NCI-H1105 treated with DMSO at 0.1 percent for 48 hours (cell line): ENCODE results near the gene BEND7.
"Not testable (repeated sequence)": the region's sequence is repeated elsewhere in the genome, so short reads cannot be mapped to it uniquely, and the experiment has no call there.

Experiments used
- DNase-seq: peaks from one replicate; lab custom pipeline; 2025; lab: John Stamatoyannopoulos, UW

BEND7 gene, protein sequence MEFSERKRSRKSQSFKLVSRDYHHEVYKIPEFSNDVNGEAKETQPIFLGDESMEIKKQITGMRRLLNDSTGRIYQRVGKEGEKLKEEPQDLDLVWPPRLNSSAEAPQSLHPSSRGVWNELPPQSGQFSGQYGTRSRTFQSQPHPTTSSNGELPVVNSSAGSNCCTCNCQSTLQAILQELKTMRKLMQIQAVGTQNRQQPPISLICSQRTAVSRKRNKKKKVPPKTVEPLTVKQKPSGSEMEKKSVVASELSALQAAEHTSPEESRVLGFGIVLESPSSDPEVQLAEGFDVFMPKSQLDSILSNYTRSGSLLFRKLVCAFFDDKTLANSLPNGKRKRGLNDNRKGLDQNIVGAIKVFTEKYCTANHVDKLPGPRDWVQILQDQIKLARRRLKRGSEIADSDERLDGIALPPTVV

DNA sequence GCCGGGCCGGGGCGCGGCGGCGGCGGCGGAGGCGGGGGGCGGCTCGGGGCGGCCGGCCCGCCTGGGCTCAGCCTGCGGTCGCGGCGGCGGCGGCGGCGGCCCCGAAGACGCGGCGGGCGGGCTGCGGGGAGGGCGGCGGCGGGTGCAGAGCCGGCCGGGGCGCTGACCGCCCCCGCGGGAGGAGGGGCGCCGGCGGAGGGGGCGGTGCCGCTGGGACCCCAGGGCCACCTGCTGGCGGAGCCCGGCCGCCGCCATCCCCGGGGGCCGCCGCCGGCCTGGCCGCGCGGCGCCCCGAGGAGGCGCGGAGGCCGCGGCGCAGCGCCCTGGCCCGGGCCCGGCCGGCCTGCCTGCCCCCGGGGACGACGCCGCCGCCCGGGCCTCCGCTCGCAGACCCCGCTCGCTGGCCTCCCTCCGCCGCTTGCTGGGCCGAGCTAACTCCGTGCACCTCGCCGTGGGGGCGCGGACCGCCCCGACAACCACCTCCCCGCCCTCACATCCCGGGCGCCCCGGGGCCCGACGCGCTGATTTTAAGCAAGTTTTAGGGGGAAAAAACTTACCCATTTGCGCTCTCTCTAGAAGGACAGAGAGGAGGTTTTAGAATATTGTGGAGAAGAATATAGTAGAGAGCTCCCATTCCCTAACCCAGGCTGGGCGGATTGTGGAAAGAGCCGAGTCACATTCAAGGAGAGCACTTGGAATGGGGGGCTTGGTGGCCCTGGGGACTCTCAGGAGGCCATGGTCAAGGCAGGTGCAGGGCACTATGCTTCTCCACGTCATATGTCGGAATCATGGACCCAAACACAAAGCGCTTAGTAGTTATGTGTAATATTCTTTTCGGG, at the start of gene BEND7:
Gene BEND7 (minus strand): TSS at position 140 of the 839 bp plus-strand sequence. CDS start 481 bp downstream, outside the sequence.
- DNase-seq = peak; percentile 13

DNA sequence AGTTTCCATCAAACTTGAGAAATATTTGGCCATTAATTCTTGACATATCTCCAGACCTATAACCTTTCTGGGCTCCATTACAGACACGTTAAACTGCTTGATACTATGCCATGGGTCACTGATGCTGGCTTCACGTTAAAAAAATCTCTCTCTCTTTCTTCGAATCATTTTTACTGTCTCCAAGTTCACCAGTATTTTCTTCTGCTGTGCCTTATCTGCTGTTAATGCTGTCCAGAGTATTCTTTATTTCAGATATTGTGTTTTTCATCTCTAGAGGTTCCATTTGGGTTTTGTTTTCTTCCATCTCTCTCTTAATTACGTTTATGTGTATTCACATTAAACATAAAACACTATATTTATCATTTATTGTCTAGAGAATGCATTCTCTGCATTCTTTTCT, 45.1 kb upstream of the BEND7 start:
- DNase-seq = no peak

DNA sequence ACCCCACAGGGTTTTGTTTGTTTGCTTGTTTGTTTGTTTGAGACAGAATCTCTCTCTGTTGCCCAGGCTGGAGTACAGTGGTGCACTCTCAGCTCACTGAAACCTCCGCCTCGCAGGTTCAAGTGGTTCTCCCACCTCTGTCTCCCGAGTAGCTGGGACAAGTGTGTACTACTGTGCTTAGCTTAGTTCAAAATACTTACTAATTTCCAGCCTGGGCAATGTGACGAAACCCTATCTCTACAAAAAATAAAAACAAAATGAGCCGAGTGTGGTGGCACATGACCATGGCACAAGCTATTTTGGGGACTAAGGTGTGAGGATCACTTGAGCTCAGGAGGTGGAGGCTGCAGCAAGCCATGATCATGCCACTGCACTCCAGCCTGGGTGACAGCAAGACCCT, 42.7 kb upstream of the BEND7 start:
- DNase-seq = no peak

DNA sequence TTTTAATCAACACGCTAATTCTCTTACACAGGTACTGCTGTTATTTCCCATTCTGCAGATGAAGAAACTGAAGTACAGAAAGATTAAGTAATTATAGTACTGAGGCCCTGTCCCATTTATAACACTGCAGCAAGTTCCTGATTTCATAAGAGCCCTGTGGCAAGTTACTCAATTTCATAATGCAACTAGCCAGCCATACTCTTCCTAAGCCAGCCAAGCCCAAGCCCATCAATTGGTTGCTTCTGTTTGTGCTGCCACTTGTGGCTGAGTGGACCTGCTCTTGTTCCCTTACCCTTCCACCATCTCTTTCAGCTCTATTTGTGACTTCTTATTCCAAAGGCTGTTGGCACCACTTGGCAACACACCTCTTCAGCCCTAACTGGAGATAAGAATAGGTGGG, 38.2 kb upstream of the BEND7 start:
- no peak for DNase-seq

DNA sequence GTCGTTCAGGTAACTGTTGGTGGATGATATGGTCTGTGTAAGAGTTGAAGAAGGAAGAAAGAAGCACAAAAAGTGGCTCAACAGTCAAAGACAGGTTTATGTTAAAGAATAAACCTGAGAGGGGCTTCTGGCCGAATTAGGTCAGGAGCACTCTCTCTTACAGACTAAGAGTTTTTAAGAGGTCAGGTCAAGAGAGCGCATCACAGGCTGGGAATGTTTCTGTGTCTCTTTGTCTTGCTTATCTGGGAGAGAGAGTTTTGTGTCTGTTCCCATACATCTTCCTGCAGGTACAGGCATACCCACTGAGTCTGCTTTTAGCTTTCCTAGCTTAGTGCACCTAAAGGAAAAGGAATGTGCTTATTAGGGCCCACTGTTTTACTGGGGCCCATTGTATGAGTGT, 35.8 kb upstream of the BEND7 start:
- no peak for DNase-seq

DNA sequence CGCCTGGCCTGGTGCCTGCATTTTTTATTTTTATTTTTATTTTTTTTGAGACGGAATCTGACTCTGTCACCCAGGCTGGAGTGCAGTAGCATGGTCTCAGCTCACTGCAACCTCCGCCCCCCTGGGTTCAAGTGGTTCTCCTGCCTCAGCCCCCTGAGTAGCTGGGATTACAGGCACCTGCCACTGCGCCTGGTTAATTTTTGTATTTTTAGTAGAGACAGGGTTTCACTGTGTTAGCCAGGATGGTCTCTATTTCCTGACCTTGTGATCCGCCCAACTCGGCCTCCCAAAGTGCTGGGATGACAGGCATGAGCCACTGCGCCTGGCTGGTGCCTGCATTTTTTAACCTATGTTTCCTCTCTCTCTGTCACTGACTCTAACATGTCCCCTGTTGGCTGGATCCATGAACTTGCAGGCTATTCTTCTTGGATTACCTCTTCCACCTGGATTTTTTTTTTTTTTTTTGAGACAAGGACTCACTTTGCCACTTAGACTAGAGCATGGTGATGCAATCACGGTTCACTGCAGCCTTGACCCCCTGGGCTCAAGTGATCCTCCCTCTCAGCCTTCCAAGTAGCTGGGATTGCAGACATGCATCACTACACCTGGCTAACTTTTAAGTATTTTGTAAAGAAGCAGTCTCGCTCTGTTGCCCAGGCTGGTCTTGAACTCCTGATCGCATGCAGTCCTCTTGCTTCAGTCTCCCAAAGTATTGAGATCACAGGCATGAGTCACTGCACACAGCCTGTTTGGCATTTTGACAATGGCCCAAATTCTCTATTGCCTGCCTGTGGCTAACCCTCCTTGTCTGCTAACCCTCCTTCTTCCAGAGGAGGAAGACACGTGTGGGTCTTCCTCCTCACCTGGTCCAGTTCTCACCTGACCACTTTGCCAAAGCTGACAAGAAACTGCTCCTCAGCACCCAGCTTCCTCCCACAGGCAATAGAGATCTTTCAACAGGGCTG, 34.9 kb upstream of the BEND7 start:
- DNase-seq = no peak

DNA sequence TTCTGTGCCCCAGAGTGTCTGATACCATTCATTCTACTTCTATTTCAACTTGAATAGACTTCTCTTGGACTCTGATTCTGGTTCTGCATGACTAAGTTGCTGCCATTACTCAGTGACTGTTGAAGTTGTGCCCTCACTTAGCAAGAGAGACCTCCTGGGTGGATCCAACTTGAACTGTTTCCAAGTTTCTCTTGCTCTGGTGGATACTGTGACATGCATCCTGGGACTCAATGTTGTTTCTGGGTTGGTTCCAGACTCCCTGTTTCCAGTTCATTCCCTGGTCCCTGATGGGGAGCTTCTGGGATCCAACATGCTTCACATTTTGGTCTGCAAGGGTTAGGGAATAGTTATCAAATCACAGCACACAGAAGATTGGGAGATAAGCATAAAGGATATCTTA, 31.8 kb upstream of the BEND7 start:
- DNase-seq = no peak

DNA sequence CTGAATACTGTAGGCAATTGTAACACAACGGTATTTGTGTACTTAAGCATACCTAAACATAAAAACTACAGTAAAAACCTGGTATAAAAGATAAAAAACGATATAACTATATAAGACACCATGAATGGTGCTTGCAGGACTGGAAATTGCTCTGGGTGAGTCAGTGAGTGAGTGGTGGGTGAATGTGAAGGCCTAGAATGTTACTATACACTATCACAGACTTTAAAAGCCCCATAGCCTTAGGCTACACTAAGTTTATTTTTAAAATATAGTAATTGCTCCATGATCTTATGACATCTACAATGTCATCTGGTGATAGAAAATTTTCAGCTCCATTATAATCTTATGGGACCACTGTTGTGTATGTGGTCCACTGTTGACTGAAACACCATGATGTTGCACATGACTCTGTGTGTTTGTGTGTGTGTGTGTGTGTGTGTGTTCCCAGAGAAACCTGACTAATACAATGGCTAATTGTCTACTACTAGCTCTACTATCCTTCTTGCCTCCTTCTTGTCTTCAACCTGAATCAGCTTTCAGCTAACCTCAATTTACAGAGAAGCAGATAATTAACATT, 30.4 kb upstream of the BEND7 start:
- DNase-seq = no peak

DNA sequence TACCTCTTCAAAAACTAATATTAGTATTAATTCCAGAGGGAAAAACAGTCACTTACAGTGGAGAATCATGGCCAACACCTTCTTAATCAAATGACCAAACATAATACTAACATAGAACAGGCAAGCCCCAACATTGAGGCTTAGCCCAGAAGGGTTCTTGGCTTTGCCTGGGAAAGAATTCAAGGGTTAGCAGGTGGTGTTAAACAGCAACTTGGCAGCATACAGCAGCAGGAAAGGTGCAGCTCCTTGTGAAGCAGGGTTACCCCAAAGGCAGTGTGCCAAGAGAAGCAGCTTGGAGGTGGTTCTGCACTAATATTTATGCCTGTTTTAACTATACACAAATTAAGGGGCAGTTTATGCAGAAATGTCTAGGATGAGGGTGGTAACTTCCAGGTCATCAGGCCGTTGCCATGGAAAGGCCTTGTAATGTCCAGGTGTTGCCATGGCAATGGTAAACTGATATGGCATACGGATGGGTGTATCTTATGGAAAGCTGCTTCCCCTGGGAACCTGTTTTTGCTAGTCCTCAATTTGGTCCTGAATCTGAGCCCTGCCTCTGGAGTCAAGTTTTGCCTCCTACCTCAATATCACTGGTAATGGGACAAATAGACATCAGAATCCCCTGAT, 27.2 kb upstream of the BEND7 start:
- peak; percentile 72 for DNase-seq

DNA sequence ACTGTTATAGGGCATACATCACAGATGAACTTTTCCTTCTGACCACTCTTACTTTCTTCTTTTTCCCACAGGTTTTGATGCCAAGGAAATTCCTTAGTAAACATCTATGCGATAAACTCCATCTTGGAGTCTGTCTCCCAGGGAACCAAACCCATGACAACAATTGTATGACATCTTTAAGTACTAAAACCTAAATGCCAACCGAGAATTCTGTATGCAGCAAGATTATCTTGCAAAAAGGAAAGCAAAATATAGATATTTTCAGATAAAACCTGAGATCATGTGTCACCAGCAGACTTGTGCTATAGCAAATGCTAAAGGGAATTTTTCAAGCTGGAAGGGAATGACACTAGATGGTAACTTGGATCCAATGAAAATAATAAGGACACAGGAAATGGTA, 22.0 kb upstream of the BEND7 start:
- no peak for DNase-seq

DNA sequence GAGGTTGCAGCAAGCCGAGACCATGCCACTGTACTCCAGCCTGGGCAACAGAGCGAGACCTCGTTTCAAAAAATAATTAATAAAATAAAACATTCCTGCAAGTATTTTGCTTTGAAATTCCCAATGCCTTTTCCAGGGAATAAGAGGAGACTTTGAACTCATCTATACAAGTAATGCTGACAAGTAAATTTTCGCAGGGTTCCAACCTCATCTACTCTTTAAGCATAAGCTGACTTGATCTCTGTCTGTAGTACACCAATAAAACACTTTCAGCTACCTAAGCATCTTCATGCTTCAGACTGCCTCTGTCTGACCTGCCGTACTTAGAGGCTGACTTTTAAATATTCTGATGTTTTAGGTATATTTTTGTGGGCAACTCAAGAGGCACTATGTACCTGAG, 13.7 kb upstream of the BEND7 start:
- DNase-seq = no peak

DNA sequence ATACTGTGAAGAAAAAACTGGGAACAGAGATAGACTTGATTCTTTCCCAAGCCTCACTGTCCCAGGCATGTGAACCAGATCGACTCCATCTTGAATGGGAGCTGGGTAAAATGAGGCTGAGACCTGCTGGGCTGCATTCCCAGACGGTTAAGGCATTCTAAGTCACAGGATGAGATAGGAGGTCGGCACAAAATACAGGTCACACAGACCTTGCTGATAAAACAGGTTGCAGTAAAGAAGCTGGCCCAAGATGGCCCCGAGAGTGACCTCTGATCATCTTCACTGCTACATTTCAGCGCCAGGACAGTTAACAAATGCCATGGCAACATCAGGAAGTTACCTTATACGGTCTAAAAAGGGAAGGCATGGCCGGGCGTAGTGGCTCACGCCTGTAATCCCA, 9.2 kb upstream of the BEND7 start:
- not testable (repeated sequence) for DNase-seq

DNA sequence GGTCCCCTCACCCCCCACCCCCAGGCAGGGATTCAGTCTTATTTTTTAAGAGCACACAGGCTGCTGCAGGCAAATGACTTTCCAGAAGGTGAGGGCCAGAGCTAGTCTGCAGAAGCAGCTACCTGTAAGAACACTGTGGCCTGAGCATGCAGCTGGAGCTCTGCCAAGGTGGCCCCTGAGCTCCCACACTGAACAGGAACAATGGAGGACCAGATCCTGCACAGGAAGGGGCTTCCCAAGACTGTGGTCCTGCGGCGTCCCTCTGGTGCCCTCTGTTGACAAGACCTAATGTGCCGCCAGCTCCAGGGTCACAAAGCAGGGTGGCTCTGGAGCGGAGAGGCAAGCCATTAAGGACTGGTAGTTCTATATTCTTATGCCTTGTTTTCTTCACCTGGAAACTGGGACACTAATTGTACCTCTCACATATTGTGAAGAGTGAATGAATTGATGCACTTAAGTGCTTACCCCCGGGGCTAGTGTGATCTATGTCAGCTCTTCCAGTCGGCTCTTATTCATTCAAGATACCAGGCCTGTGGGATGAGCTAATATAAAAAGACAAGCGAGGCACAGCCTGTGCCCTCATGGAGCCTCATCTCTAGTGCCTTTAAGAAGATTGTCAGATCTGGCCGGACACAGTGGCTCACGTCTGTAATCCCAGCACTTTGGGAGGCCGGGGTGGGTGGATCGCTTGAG, 8.0 kb upstream of the BEND7 start:
- peak; percentile 62 for DNase-seq

DNA sequence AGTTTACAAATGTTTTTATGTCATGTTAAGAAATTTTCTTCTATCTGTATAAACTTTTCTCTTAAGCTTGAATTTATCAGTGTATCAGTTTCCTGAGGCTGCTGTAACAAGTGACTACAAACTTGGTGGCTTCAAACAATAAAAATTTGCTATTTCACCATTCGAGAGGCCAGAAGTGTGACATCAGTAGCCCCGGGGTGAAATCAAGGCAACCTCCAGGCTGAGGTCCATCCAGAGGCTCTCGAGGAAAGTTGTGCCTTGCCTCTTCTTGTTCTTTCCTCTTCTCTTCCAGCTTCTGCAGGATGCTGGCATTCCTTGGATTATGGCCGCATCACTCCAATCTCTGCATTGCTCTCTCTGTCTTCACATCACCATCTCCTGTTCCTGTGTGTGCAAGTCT, 6.5 kb upstream of the BEND7 start:
- no peak for DNase-seq

DNA sequence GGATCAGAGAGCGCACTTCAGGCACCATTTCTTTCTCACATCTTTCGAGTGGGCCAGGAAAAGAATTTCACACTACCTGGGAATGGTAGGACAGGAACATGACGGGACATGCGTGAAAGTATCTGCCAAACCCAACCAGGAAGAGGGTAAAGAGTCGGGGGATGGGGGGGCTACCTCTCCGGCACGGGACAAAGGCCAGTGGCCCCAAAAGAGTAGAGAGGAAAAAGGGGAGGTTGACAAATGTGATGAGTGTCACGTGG, 830 bp upstream of the BEND7 start:
- DNase-seq = no peak

DNA sequence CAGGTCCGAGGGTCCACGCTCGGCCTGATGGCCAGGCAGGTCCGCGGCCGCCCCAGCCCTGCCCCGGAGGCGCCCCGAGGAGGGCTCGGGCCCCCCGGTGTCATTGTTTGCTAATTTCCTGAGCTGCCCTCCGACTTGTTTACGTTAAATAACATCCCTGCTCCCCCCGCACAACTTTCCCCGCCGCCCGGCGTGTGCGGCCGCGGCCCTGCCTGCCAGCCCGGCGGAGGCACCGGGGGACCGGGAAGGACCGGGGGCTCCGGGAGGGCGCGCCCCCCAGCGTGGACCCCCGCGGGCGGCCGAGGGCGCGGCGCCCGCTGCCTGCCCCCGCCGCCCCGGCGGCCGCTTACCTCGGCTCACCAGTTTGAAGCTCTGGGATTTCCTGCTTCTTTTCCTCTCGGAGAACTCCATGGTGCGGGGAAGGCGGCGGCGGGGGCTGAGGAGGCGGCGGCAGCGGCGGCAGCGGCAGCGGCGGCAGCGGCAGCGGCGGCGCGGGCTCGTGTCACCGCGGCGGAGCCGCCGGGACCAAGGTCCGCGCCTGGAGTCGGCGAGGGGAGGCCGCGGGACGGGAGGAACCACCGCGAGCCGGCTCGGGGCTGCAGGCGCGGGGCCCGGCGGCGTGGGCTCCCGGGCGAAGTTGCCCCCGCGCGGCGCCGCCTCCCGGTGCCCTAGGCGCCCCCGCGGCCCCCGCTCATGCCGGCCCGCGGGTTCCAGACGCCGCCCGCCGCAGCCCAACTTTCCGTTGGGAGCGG, 515 bp downstream of the BEND7 start:
- no peak for DNase-seq

DNA sequence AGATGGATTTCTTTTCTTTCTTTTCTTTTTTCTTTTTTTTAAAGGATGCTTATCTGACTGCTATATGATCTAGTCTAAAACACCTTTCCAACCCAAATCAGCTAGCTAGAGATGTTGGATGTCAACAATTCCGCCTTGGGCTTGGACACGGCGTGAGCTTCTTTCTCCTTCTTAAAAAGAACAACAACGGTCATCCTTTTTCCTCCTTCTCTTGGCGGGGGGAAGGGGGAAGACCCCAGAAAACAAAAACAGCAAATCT, 1.0 kb downstream of the BEND7 start:
- DNase-seq = no peak

DNA sequence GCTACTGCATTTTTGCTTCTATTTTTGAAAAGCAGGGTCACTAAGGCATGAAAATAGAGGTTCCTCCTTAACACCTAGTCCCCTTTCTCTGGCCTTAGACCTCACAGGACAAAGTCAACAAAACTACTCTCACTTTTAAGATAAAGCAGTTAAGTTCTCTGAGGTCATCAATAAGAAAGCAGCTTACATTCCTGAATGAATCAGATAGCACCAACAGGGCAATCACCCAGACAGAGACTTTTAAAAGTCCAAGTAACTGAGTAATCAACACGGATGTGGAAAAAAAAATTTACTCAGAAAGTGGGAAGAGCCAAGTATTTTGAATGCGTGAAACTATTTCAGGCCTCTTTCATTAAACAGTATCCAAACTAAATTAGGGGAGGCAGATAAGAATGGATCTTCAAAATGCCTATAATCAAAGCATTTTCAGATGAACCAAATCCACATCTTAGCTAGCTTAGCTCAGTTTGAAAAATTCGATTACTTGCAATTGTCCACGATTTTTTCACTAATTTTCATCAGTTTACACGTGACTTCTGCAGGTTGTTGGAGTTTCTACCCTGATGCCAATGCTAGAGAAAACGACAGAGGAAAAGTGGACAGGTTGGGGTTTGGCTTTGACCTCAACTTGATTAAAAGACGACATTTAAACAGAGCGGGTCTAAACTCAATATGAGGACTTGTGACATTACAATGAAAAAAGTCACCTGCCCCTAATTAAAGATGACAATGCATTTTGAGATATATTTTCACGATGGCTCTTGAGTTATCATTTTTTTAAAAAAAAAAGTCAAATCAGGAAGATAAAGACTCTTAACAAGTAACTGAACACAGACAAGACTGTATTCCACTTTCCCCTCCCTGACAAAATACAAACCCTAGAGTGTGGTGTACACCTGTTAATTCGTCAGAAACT, 1.6 kb downstream of the BEND7 start:
- no peak for DNase-seq

DNA sequence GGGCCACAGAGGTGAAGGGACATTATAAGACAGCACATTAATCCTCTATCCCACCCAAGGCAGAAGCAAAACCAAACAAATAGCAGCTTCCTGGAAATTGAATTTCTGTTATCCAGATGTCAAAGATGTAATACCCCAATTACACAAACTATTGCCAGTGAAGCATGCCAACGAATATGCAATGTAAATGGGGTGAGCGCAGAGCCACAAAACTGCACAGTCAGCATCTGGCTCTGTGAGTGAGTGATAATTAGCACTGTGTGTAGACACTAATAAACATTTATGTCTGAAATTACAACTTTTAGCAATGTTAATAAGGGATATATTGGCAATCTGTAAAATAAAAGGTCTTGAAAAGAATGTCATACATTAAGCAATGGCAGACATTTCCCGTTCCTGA, 3.2 kb downstream of the BEND7 start:
- DNase-seq = peak; percentile 18
